SK-N-SH treated with all-trans-retinoic acid at 6 μM for 48 hours (cell line): ENCODE results near the gene ENAH.

Source experiments
- BACH2 ChIP-seq: fragments of 250-450 bp; sonication (Bioruptor Pico); IDR thresholded peaks from 2 replicates; pipeline ENCODE4 v1.9.0; 2021; ENCODE audit warnings: mild to moderate bottlenecking, borderline replicate concordance
- CREB5 ChIP-seq: fragments of 250-450 bp; sonication (Bioruptor Pico); IDR thresholded peaks from 2 replicates; pipeline ENCODE4 v1.5.1; 2020; ENCODE audit warnings: low read depth, mild to moderate bottlenecking, moderate library complexity
- GLIS3 ChIP-seq: fragments of 250-450 bp; sonication (Bioruptor Pico); IDR thresholded peaks from 2 replicates; pipeline ENCODE4 v1.5.0; 2020; ENCODE audit warnings: mild to moderate bottlenecking, moderate library complexity
- ISL1 ChIP-seq: fragments of 250-450 bp; sonication (Bioruptor Pico); IDR thresholded peaks from 2 replicates; pipeline ENCODE4 v2.1.2; 2022; ENCODE audit warnings: mild to moderate bottlenecking, moderate library complexity
- PATZ1 ChIP-seq: fragments of 250-450 bp; sonication (Bioruptor Pico); IDR thresholded peaks from 2 replicates; pipeline ENCODE4 v1.8.0; 2020; ENCODE audit warnings: mild to moderate bottlenecking, moderate library complexity, borderline replicate concordance
- POU6F1 ChIP-seq: fragments of 250-450 bp; sonication (Bioruptor Pico); IDR thresholded peaks from 2 replicates; pipeline ENCODE4 v1.8.0; 2021; ENCODE audit warnings: low read depth, mild to moderate bottlenecking, moderate library complexity, borderline replicate concordance
- TCF4 ChIP-seq: fragments of 250-450 bp; sonication (Bioruptor Pico); IDR thresholded peaks from 2 replicates; pipeline ENCODE4 v1.8.0; 2021; ENCODE audit warnings: mild to moderate bottlenecking, moderate library complexity, borderline replicate concordance
- ZFP3 ChIP-seq: fragments of 250-450 bp; sonication (Bioruptor Pico); IDR thresholded peaks from 2 replicates; pipeline ENCODE4 v1.5.0; 2020; ENCODE audit warnings: mild to moderate bottlenecking, moderate library complexity
- ZFP30 ChIP-seq: fragments of 450-650 bp; formaldehyde crosslinking; IDR thresholded peaks from 2 replicates; pipeline ENCODE4 v1.5.0; 2022; ENCODE audit warnings: mild to moderate bottlenecking, moderate library complexity
- ZNF8 ChIP-seq: fragments of 450-650 bp; formaldehyde crosslinking; IDR thresholded peaks from 2 replicates; pipeline ENCODE4 v1.5.0; 2020; ENCODE audit warnings: mild to moderate bottlenecking, moderate library complexity
- TF ChIP-seq, protein P1 (sequence below): fragments of 250-450 bp; sonication (Bioruptor Pico); IDR thresholded peaks from 2 replicates; pipeline ENCODE4 v1.5.0; 2020; ENCODE audit warnings: mild to moderate bottlenecking, moderate library complexity

DNA sequence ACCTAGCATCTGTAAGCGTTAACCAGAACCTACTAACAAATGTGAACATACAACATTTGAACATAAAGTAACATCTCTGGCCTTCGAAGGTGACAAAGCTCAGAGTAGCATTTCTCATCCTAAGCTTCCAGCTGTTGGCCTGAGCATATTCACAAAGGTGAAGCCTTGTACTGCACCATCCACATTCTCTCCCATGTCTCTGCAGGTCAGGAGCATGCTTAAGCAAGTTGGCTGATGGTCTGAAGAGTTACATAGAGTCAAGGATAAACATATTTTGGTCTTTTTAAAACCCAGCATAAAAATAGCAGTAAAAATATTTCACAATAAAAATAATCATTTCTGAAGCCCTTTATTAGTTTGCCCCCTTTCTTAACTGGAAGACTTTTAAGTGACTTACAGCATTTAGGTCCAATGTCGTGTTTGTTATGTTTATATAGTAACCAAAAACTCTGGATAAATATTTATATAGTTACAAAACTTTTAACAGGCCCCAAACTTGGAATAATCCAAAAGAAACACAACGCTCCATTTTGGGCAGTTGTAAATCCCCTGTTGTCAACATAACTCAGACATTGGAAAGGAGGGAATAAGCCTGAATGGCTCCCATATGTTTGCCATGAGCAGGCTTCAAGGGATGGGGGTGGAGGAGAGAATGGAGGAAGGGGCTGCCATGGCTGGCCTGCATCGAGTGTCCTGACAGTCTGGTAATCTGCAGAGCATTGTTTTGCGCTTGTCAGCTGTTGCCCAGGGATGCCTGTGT, 42.8 kb upstream of the ENAH start:
- TF ChIP-seq ZFP3 (CRISPR knock-in tag) (no peak), BACH2 (CRISPR knock-in tag) (no peak), GLIS3 (no peak), PATZ1 (CRISPR knock-in tag) (no peak), ZFP30 (no peak), CREB5 (CRISPR knock-in tag) (no peak), ZNF8 (CRISPR knock-in tag) (no peak), ISL1 (CRISPR knock-in tag) (no peak), POU6F1 (CRISPR knock-in tag) (no peak), TCF4 (CRISPR knock-in tag) (no peak)
- TF ChIP-seq, protein P1, sequence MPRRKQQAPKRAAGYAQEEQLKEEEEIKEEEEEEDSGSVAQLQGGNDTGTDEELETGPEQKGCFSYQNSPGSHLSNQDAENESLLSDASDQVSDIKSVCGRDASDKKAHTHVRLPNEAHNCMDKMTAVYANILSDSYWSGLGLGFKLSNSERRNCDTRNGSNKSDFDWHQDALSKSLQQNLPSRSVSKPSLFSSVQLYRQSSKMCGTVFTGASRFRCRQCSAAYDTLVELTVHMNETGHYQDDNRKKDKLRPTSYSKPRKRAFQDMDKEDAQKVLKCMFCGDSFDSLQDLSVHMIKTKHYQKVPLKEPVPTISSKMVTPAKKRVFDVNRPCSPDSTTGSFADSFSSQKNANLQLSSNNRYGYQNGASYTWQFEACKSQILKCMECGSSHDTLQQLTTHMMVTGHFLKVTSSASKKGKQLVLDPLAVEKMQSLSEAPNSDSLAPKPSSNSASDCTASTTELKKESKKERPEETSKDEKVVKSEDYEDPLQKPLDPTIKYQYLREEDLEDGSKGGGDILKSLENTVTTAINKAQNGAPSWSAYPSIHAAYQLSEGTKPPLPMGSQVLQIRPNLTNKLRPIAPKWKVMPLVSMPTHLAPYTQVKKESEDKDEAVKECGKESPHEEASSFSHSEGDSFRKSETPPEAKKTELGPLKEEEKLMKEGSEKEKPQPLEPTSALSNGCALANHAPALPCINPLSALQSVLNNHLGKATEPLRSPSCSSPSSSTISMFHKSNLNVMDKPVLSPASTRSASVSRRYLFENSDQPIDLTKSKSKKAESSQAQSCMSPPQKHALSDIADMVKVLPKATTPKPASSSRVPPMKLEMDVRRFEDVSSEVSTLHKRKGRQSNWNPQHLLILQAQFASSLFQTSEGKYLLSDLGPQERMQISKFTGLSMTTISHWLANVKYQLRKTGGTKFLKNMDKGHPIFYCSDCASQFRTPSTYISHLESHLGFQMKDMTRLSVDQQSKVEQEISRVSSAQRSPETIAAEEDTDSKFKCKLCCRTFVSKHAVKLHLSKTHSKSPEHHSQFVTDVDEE (CRISPR knock-in tag) = no peak
